Endothelial cell of umbilical vein (primary cell): ENCODE results near the gene RAB36.

Experiments
- EZH2 ChIP-seq: IDR thresholded peaks from 2 replicates; pipeline ENCODE4 v1.6.1; 2012; ENCODE audit warnings: borderline replicate concordance, low read depth, mild to moderate bottlenecking, moderate library complexity, low read length, inconsistent platforms; ENCODE audit not compliant: severe bottlenecking
- GATA2 ChIP-seq: IDR thresholded peaks from 2 replicates; pipeline ENCODE4 v1.7.0; 2011; ENCODE audit warnings: low read depth, mild to moderate bottlenecking, moderate library complexity, mixed read lengths, low read length; ENCODE audit not compliant: insufficient read length, insufficient read depth
- JUN ChIP-seq: IDR thresholded peaks from 2 replicates; pipeline ENCODE4 v1.6.1; 2011; ENCODE audit warnings: borderline replicate concordance, low read depth; ENCODE audit not compliant: insufficient read length, insufficient read depth
- MYC ChIP-seq: IDR thresholded peaks from one replicate; pipeline ENCODE4 v1.6.1; 2011; ENCODE audit warnings: mild to moderate bottlenecking, low read depth, low read length
- POLR2A ChIP-seq: IDR thresholded peaks from 2 replicates; pipeline ENCODE4 v1.6.1; 2012; ENCODE audit warnings: low read depth, mild to moderate bottlenecking, control low read depth, low read length
- POLR2AphosphoS5 ChIP-seq: IDR thresholded peaks from 2 replicates; pipeline ENCODE4 v1.6.1; 2012; ENCODE audit warnings: low read depth, mild to moderate bottlenecking, control low read depth, low read length, moderate library complexity; ENCODE audit not compliant: insufficient read depth
- TF ChIP-seq, protein P1 (sequence below), 2 donors: IDR thresholded peaks; 1 replicate in 1 of 2; 2 replicates in 1 of 2; pipeline ENCODE4 v1.5.1; 2011; ENCODE audit warnings: low read length in 2 of 2, mild to moderate bottlenecking in 2 of 2, moderate library complexity in 2 of 2, control low read depth in 1 of 2, inconsistent platforms in 1 of 2, low read depth in 1 of 2; ENCODE audit not compliant: insufficient read depth in 1 of 2; ENCODE audit errors: extremely low read depth in 1 of 2
- TF ChIP-seq, protein P2 (sequence below): IDR thresholded peaks from 2 replicates; pipeline ENCODE4 v1.6.1; 2011; ENCODE audit not compliant: insufficient read depth, insufficient read length

DNA sequence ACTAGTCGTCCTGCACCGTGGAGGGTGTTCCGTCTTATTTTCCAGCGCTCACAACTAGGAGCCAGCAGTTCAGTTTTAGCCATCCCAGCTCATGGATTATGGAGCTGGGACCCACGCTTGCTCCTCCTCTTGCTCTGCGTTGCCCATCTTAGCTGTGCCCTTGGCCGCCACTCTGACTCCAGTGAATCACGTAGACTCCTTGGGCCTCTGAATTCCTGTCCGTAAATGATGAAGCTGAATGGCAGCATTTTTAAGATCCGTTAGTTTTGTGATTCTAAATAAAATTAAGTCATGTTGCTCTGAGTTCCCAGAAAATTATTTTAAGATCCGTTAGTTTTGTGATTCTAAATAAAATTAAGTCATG is 58.8 kb downstream of the RAB36 start:
- TF ChIP-seq, protein P1, sequence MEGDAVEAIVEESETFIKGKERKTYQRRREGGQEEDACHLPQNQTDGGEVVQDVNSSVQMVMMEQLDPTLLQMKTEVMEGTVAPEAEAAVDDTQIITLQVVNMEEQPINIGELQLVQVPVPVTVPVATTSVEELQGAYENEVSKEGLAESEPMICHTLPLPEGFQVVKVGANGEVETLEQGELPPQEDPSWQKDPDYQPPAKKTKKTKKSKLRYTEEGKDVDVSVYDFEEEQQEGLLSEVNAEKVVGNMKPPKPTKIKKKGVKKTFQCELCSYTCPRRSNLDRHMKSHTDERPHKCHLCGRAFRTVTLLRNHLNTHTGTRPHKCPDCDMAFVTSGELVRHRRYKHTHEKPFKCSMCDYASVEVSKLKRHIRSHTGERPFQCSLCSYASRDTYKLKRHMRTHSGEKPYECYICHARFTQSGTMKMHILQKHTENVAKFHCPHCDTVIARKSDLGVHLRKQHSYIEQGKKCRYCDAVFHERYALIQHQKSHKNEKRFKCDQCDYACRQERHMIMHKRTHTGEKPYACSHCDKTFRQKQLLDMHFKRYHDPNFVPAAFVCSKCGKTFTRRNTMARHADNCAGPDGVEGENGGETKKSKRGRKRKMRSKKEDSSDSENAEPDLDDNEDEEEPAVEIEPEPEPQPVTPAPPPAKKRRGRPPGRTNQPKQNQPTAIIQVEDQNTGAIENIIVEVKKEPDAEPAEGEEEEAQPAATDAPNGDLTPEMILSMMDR (IDR thresholded peaks at IDR 0.05; ENCODE audit: extremely low read depth in 1 of 2, insufficient read depth in 1 of 2, low read depth in 1 of 2, low read length in 2 of 2): no peak
- no peak for TF ChIP-seq MYC
- TF ChIP-seq EZH2: no peak
- no peak for TF ChIP-seq GATA2
- TF ChIP-seq POLR2A: no peak
- TF ChIP-seq, protein P2, sequence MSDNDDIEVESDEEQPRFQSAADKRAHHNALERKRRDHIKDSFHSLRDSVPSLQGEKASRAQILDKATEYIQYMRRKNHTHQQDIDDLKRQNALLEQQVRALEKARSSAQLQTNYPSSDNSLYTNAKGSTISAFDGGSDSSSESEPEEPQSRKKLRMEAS: no peak
- TF ChIP-seq POLR2AphosphoS5: no peak
- no peak for TF ChIP-seq JUN
